Suprapubic skin (tissue), 3 donors: Measurements from ENCODE around the gene ACD.

Experiments used
- POLR2A ChIP-seq, 2 donors: fragments of 450-650 bp; IDR thresholded peaks; one replicate each; pipeline ENCODE4 v1.6.1; 2017; ENCODE audit warnings: antibody characterized with exemption in 2 of 2, mild to moderate bottlenecking in 2 of 2, moderate library complexity in 2 of 2
- TF ChIP-seq, protein P1 (sequence below), 2 donors: fragments of 200-600 bp in 1 of 2; fragments of 450-650 bp in 1 of 2; sonication (generic) in 1 of 2; IDR thresholded peaks; one replicate each; pipeline ENCODE4 v1.5.1; 2016 to 2019; ENCODE audit warnings: antibody characterized with exemption in 2 of 2, mild to moderate bottlenecking in 1 of 2, moderate library complexity in 1 of 2

DNA sequence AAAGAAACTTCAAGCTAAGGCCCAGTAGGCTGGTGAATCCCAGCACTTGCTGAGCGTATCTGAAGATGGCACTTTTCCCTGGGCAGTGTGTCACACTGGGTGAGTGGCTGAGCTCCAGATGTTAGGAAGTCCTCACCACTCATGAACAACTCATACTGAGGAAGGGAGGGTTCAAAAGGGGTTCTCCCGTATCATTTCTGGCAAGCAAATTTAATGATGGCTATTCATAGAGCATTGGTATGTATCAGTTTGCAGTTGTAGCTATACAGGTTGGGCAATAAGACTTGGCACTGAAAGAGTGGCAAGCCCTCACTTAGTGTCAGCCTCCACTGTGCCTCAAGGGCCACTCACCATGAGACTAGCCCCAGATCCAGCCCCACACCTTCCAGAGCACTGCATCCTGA lies 48.3 kb upstream of the ACD start:
- TF ChIP-seq, protein P1, sequence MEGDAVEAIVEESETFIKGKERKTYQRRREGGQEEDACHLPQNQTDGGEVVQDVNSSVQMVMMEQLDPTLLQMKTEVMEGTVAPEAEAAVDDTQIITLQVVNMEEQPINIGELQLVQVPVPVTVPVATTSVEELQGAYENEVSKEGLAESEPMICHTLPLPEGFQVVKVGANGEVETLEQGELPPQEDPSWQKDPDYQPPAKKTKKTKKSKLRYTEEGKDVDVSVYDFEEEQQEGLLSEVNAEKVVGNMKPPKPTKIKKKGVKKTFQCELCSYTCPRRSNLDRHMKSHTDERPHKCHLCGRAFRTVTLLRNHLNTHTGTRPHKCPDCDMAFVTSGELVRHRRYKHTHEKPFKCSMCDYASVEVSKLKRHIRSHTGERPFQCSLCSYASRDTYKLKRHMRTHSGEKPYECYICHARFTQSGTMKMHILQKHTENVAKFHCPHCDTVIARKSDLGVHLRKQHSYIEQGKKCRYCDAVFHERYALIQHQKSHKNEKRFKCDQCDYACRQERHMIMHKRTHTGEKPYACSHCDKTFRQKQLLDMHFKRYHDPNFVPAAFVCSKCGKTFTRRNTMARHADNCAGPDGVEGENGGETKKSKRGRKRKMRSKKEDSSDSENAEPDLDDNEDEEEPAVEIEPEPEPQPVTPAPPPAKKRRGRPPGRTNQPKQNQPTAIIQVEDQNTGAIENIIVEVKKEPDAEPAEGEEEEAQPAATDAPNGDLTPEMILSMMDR (IDR thresholded peaks at IDR 0.05) = no peak
- no peak for TF ChIP-seq POLR2A (IDR thresholded peaks at IDR 0.05)
